ENCODE results near the gene MXRA5.
"Not testable (repeated sequence)": the region's sequence is repeated elsewhere in the genome, so short reads cannot be mapped to it uniquely, and the experiment has no call there.

MXRA5 gene

GRCh38 chrX:3346501-3347259 is at the start of gene MXRA5:
Gene MXRA5 (minus strand): TSS chrX:3346652. CDS start chrX:3343833, 2,819 bp downstream.
- no peak for ATAC-seq

- ATAC-seq: no peak
Observed at GRCh38 chrX:3393581-3394111, 47.2 kb upstream of the MXRA5 start.

- ATAC-seq: no peak
Observed at GRCh38 chrX:3393178-3393577, 46.7 kb upstream of the MXRA5 start.

- no peak for ATAC-seq
Observed at GRCh38 chrX:3388457-3388856, 42.0 kb upstream of the MXRA5 start.

GRCh38 chrX:3384327-3384726 is 37.9 kb upstream of the MXRA5 start:
- ATAC-seq: no peak

GRCh38 chrX:3380603-3381002 is 34.2 kb upstream of the MXRA5 start:
- ATAC-seq: no peak

- no peak for ATAC-seq
Observed at GRCh38 chrX:3379111-3379510, 32.7 kb upstream of the MXRA5 start.

- ATAC-seq: no peak
Observed at GRCh38 chrX:3378156-3378555, 31.7 kb upstream of the MXRA5 start.

GRCh38 chrX:3377560-3377959 is 31.1 kb upstream of the MXRA5 start:
- no peak for ATAC-seq

GRCh38 chrX:3375878-3376508 is 29.5 kb upstream of the MXRA5 start:
- not testable (repeated sequence) for ATAC-seq

GRCh38 chrX:3374108-3374800 is 27.8 kb upstream of the MXRA5 start:
- no peak for ATAC-seq

GRCh38 chrX:3371163-3371562 is 24.7 kb upstream of the MXRA5 start:
- no peak for ATAC-seq

- no peak for ATAC-seq
Observed at GRCh38 chrX:3370656-3371055, 24.2 kb upstream of the MXRA5 start.

GRCh38 chrX:3362956-3363355 is 16.5 kb upstream of the MXRA5 start:
- ATAC-seq: no peak

GRCh38 chrX:3360881-3361280 is 14.4 kb upstream of the MXRA5 start:
- ATAC-seq: no peak

GRCh38 chrX:3352741-3353140 is 6.3 kb upstream of the MXRA5 start:
- not testable (repeated sequence) for ATAC-seq

- no peak for ATAC-seq
Observed at GRCh38 chrX:3351276-3351675, 4.8 kb upstream of the MXRA5 start.

- ATAC-seq: no peak
Observed at GRCh38 chrX:3348191-3348590, 1.7 kb upstream of the MXRA5 start.

GRCh38 chrX:3345281-3346191 is 916 bp downstream of the MXRA5 start:
- no peak for ATAC-seq

- ATAC-seq: not testable (repeated sequence)
Observed at GRCh38 chrX:3343569-3343968, 2.9 kb downstream of the MXRA5 start.

- no peak for ATAC-seq
Observed at GRCh38 chrX:3340016-3340415, 6.4 kb downstream of the MXRA5 start.

- ATAC-seq: no peak
Observed at GRCh38 chrX:3326681-3327080, 19.8 kb downstream of the MXRA5 start.
